IMR-90 (cell line): Measurements from ENCODE around the gene SCLY. TPM values are rescaled to one million over a fixed set of nuclear protein-coding genes. Genes with fewer than 3 reads are reported as not detected.

Experiments
- ATAC-seq: fragments of 200-7000 bp; cut with Tn5 transposase; 2 replicates; pipeline ENCODE4 v1.9.1; 2020; ENCODE audit warnings: low read depth, mild to moderate bottlenecking, moderate library complexity
- BruUV-seq: library from RNA; stranded (reverse); fragments of 400-500 nt; replicated peaks from 2 replicates; lab custom pipeline; 2021; lab: Mats Ljungman, UMichigan
- CTCF ChIA-PET: fragments of 300-600 bp; formaldehyde crosslinking; extraction: SDS; loops from one replicate; lab custom pipeline; 2021; ENCODE audit warnings: antibody characterized with exemption; lab: Yijun Ruan, JAX
- POLR2A ChIA-PET: fragments of 300-600 bp; sonication (Branson Sonifier 250); formaldehyde crosslinking; loops from one replicate; lab custom pipeline; 2022; ENCODE audit warnings: antibody characterized with exemption; ENCODE audit not compliant: unreplicated experiment; lab: Charles Lee
- DNase-seq: peaks from one replicate; pipeline ENCODE4 v3.0.0; 2013
- H2AFZ ChIP-seq: replicated peaks from 2 replicates; pipeline ENCODE3; 2013; ENCODE audit warnings: low read length, mild to moderate bottlenecking; ENCODE audit not compliant: poor library complexity
- H2AK5ac ChIP-seq: 2 replicates; pipeline ENCODE4 v1.6.1; 2013; ENCODE audit warnings: low read depth, low read length, inconsistent platforms
- H2AK9ac ChIP-seq: replicated peaks from 2 replicates; pipeline ENCODE3; 2013; ENCODE audit warnings: mild to moderate bottlenecking, low read depth, low read length, moderate library complexity; ENCODE audit not compliant: poor library complexity
- H2BK120ac ChIP-seq: 2 replicates; pipeline ENCODE4 v1.6.1; 2013; ENCODE audit warnings: low read depth, low read length, inconsistent platforms
- H2BK15ac ChIP-seq: 3 replicates; pipeline ENCODE4 v1.6.1; 2013; ENCODE audit warnings: low read depth, low read length, inconsistent platforms
- H2BK20ac ChIP-seq: 2 replicates; pipeline ENCODE4 v1.6.1; 2013; ENCODE audit warnings: low read depth, mild to moderate bottlenecking, inconsistent platforms, low read length, moderate library complexity
- H2BK5ac ChIP-seq: 2 replicates; pipeline ENCODE4 v1.6.1; 2013; ENCODE audit warnings: mild to moderate bottlenecking, low read depth, low read length, inconsistent platforms; ENCODE audit not compliant: poor library complexity, severe bottlenecking
- H3K14ac ChIP-seq: replicated peaks from 2 replicates; pipeline ENCODE4 v1.6.1; 2013; ENCODE audit warnings: low read depth, low read length, inconsistent platforms
- H3K18ac ChIP-seq: 2 replicates; pipeline ENCODE4 v1.6.1; 2013; ENCODE audit warnings: low read depth, low read length, control low read depth
- H3K23ac ChIP-seq: 2 replicates; pipeline ENCODE4 v1.6.1; 2013; ENCODE audit warnings: low read depth, low read length, inconsistent platforms
- H3K27ac ChIP-seq: 2 replicates; pipeline ENCODE4 v1.5.1; 2013; ENCODE audit warnings: mild to moderate bottlenecking, control low read depth, low read length; ENCODE audit not compliant: insufficient read depth
- H3K27me3 ChIP-seq: 2 replicates; pipeline ENCODE4 v1.6.1; 2013; ENCODE audit warnings: low read length; ENCODE audit not compliant: control insufficient read depth, insufficient read depth
- H3K36me3 ChIP-seq: 2 replicates; pipeline ENCODE4 v1.6.1; 2013; ENCODE audit warnings: low read length, mixed read lengths; ENCODE audit not compliant: control insufficient read depth, insufficient read depth
- H3K4ac ChIP-seq: 2 replicates; pipeline ENCODE4 v1.6.1; 2013; ENCODE audit warnings: low read depth, low read length, inconsistent platforms
- H3K4me1 ChIP-seq: 2 replicates; pipeline ENCODE4 v1.6.1; 2013; ENCODE audit warnings: low read length, mixed read lengths; ENCODE audit not compliant: control insufficient read depth, insufficient read depth
- H3K4me2 ChIP-seq: 2 replicates; pipeline ENCODE4 v1.6.1; 2013; ENCODE audit warnings: low read depth, mild to moderate bottlenecking, control low read depth, low read length, moderate library complexity
- H3K4me3 ChIP-seq: 2 replicates; pipeline ENCODE4 v1.5.1; 2013; ENCODE audit warnings: low read depth, mild to moderate bottlenecking, control low read depth, low read length, moderate library complexity; ENCODE audit not compliant: insufficient read depth
- H3K56ac ChIP-seq: 2 replicates; pipeline ENCODE4 v1.6.1; 2013; ENCODE audit warnings: low read length, inconsistent platforms; ENCODE audit not compliant: insufficient read depth; ENCODE audit errors: extremely low read depth
- H3K79me1 ChIP-seq, 2 experiments: 2 replicates each; pipeline ENCODE4 v1.6.1; 2013; ENCODE audit warnings: low read length in 2 of 2, inconsistent platforms in 1 of 2, low read depth in 1 of 2
- H3K9ac ChIP-seq: 2 replicates; pipeline ENCODE4 v1.6.1; 2013; ENCODE audit warnings: low read depth, low read length, control low read depth
- H3K9me1 ChIP-seq: 2 replicates; pipeline ENCODE4 v1.6.1; 2013; ENCODE audit warnings: low read length, inconsistent platforms; ENCODE audit not compliant: insufficient read depth
- H3K9me3 ChIP-seq: 2 replicates; pipeline ENCODE4 v1.6.1; 2013; ENCODE audit warnings: low read length; ENCODE audit not compliant: control insufficient read depth, insufficient read depth
- H4K20me1 ChIP-seq: 2 replicates; pipeline ENCODE4 v1.6.1; 2013; ENCODE audit warnings: low read length, inconsistent platforms; ENCODE audit not compliant: insufficient read depth
- H4K5ac ChIP-seq: 2 replicates; pipeline ENCODE4 v1.6.1; 2013; ENCODE audit warnings: mild to moderate bottlenecking, low read depth, low read length, control low read depth
- H4K8ac ChIP-seq, 2 experiments: 2 replicates each; pipeline ENCODE4 v1.6.1; 2013; ENCODE audit warnings: low read depth in 2 of 2, low read length in 2 of 2, control low read depth in 1 of 2, inconsistent platforms in 1 of 2
- H4K91ac ChIP-seq: 2 replicates; pipeline ENCODE4 v1.6.1; 2013; ENCODE audit warnings: low read depth, low read length, inconsistent platforms; ENCODE audit not compliant: insufficient read depth
- BHLHE40 ChIP-seq: fragments of 150-350 bp; IDR thresholded peaks from 2 replicates; pipeline ENCODE4 v1.6.1; 2016; ENCODE audit warnings: mild to moderate bottlenecking, low read depth, low read length
- CEBPB ChIP-seq: IDR thresholded peaks from 2 replicates; pipeline ENCODE4 v1.6.1; 2012; ENCODE audit warnings: low read depth, low read length, improper control_type of control experiment
- CHD1 ChIP-seq: IDR thresholded peaks from 2 replicates; pipeline ENCODE4 v1.6.1; 2012; ENCODE audit warnings: low read depth, low read length, improper control_type of control experiment
- CTCF ChIP-seq: conservative IDR thresholded peaks from 2 replicates; pipeline ENCODE4 v1.5.1; 2012; ENCODE audit warnings: mild to moderate bottlenecking, low read depth, low read length, improper control_type of control experiment
- ELK1 ChIP-seq: fragments of 150-350 bp; IDR thresholded peaks from 2 replicates; pipeline ENCODE4 v1.6.1; 2016; ENCODE audit warnings: low read depth, mild to moderate bottlenecking, low read length, moderate library complexity, borderline replicate concordance
- FOS ChIP-seq: fragments of 150-350 bp; IDR thresholded peaks from 2 replicates; pipeline ENCODE4 v1.6.1; 2016; ENCODE audit warnings: low read depth, low read length
- MAFK ChIP-seq: IDR thresholded peaks from 2 replicates; pipeline ENCODE4 v1.6.1; 2012; ENCODE audit warnings: low read depth, low read length, improper control_type of control experiment
- MAZ ChIP-seq: IDR thresholded peaks from 2 replicates; pipeline ENCODE4 v1.6.1; 2012; ENCODE audit warnings: low read depth, mild to moderate bottlenecking, low read length, improper control_type of control experiment, moderate library complexity, borderline replicate concordance
- MXI1 ChIP-seq: IDR thresholded peaks from 2 replicates; pipeline ENCODE4 v1.6.1; 2012; ENCODE audit warnings: low read depth, mild to moderate bottlenecking, low read length, moderate library complexity, borderline replicate concordance
- NFE2L2 ChIP-seq: fragments of 150-350 bp; IDR thresholded peaks from 2 replicates; pipeline ENCODE4 v1.6.1; 2016; ENCODE audit warnings: low read depth, mild to moderate bottlenecking, low read length
- POLR2A ChIP-seq: IDR thresholded peaks from 2 replicates; pipeline ENCODE4 v1.6.1; 2012; ENCODE audit warnings: mild to moderate bottlenecking, low read depth, low read length
- RAD21 ChIP-seq: IDR thresholded peaks from 2 replicates; pipeline ENCODE4 v1.6.1; 2012; ENCODE audit warnings: low read length, improper control_type of control experiment
- RCOR1 ChIP-seq: IDR thresholded peaks from 2 replicates; pipeline ENCODE4 v1.6.1; 2012; ENCODE audit warnings: mild to moderate bottlenecking, low read length, improper control_type of control experiment; ENCODE audit not compliant: insufficient replicate concordance
- RFX5 ChIP-seq: IDR thresholded peaks from 2 replicates; pipeline ENCODE4 v1.8.0; 2012; ENCODE audit warnings: low read depth, mild to moderate bottlenecking, low read length, moderate library complexity
- SMC3 ChIP-seq: fragments of 150-350 bp; IDR thresholded peaks from 2 replicates; pipeline ENCODE4 v1.6.1; 2016; ENCODE audit warnings: low read depth, mild to moderate bottlenecking, antibody characterized with exemption, low read length, moderate library complexity
- USF2 ChIP-seq: fragments of 150-350 bp; IDR thresholded peaks from 2 replicates; pipeline ENCODE4 v1.6.1; 2017; ENCODE audit warnings: mild to moderate bottlenecking, antibody characterized with exemption, low read length, low read depth
- WGBS, 2 experiments: methylation state at CpG; one replicate each; pipeline versions ENCODE4 v1.1.5 to v1.1.7; 2013; ENCODE audit warnings: missing lambda C conversion rate in 2 of 2; ENCODE audit not compliant: insufficient read length in 1 of 2; ENCODE audit errors: extremely low coverage in 2 of 2; 5-methylcytosine and 5-hydroxymethylcytosine counted together
- dilution Hi-C: fragments of 300-500 bp; cut with HindIII; formaldehyde crosslinking; loops from one replicate; pipeline ENCODE4 v1.14.3; 2018; ENCODE audit warnings: low sequenced_read_pairs; ENCODE audit not compliant: unreplicated experiment
- in situ Hi-C: fragments of 300-500 bp; cut with MboI; formaldehyde crosslinking; loops from 3 replicates; pipeline ENCODE4 v1.14.3; 2019; ENCODE audit warnings: low sequenced_read_pairs, inconsistent platforms, mixed read lengths
- intact Hi-C: fragments of 100-400 bp; cut with micrococcal nuclease; formaldehyde crosslinking; loops from 2 replicates; pipeline ENCODE4 v1.10.0; 2022
- polyA plus RNA-seq, 3 experiments: library from polyadenylated mRNA; depleted of rRNA; stranded (reverse); fragments of >200 nt; gene quantifications; 2 replicates each; pipeline ENCODE4 v1.2.3, GENCODE V29; 2012; ENCODE audit warnings: low replicate concordance in 1 of 3
- total RNA-seq: library from RNA; depleted of rRNA; stranded (reverse); fragments of >200 nt; gene quantifications from 2 replicates; pipeline ENCODE4 v1.2.3, GENCODE V29; 2012

The SCLY gene
- total and polyA plus RNA-seq, 2 of the 4 experiments (the other 2 are of a cell fraction), result 8.6 to 10.5 TPM

- ATAC-seq (no peak), DNase-seq (no peak)
- Histone ChIP-seq H2BK15ac (no peak overlapping the region), H2BK20ac (no peak overlapping the region), H2BK5ac (no peak overlapping the region), H2BK120ac (no peak overlapping the region), H3K79me1 (no peaks in the 10 kb centered on the region), H3K9me3 (no peaks in the 10 kb centered on the region), H3K4me2 (no peak overlapping the region), H4K20me1 (no peaks in the 10 kb centered on the region), H3K4me3 (no peak overlapping the region), H3K14ac (no peak overlapping the region), H3K27ac (no peak overlapping the region), H3K23ac (no peak overlapping the region), H2AK9ac (no peak overlapping the region), H4K91ac (no peak overlapping the region), H3K9me1 (0 out of 2 replicates have a peak, but pooled peaks cover 5% of the 10 kb centered on the region), H3K4me1 (peaks cover 7% of the 10 kb centered on the region), H3K36me3 (no peaks in the 10 kb centered on the region), H2AFZ (no peak overlapping the region), H4K8ac (no peak overlapping the region), H2AK5ac (no peak overlapping the region), H3K56ac (no peak overlapping the region), H3K9ac (no peak overlapping the region), H3K4ac (no peak overlapping the region), H4K5ac (no peak overlapping the region), H3K27me3 (no peaks in the 10 kb centered on the region), H3K18ac (no peak overlapping the region)
- intact Hi-C loops, result no loop called here
- ChIA-PET CTCF (no interaction called here), POLR2A (no interaction called here)
- dilution Hi-C loops, result no loop called here
- BruUV-seq, result no TSS peak
- TF ChIP-seq FOS (no peak), CHD1 (no peak), RAD21 (no peak), RFX5 (no peak), MAZ (no peak), CTCF (no peak), MXI1 (no peak), BHLHE40 (no peak), RCOR1 (no peak), POLR2A (no peak), CEBPB (no peak), MAFK (no peak), SMC3 (no peak), USF2 (no peak), NFE2L2 (no peak), ELK1 (no peak)
- in situ Hi-C loops, result no loop called here
- whole genome bisulfite sequencing, 2 experiments, result 56% methylated on average over 4 of the region's 15 CpGs; no CpG with 5 or more reads in 1 of the 2 experiments
These were observed 74.9 kb downstream of the SCLY start for GRCh38 chr2:238135601-238136150.
